ENCODE results near the gene MDM2. TPM values are rescaled to one million over a fixed set of nuclear protein-coding genes. Genes with fewer than 3 reads are reported as not detected.

MDM2 gene
- total and polyA plus RNA-seq, 10 of the 15 experiments (the other 5 are each of a cell fraction or from before 2014, with no cell fraction given), result 48.2 to 174 (median 85.0) TPM

GRCh38 chr12:68807576-68808387 is at the start of gene MDM2 (continued):
- peak; percentile 41 for TF ChIP-seq PBX3 (IDR thresholded peaks at IDR 0.05; ENCODE audit: insufficient replicate concordance, low read depth, low read length)
- no peak for TF ChIP-seq JUNB (IDR thresholded peaks at IDR 0.05)
- TF ChIP-seq CHD1 (IDR thresholded peaks at IDR 0.05; ENCODE audit: low read depth, low read length), result peak; percentile 75; the same call in 1 of the 2 replicates
- TF ChIP-seq SMC3 (IDR thresholded peaks at IDR 0.05; ENCODE audit: borderline replicate concordance, low read length), result no peak; the same call in 1 of the 2 replicates
- no peak; the same call in 1 of the 2 replicates for TF ChIP-seq ELK1 (IDR thresholded peaks at IDR 0.05; ENCODE audit: low read depth, low read length)
- 0 out of 2 replicates have a peak, but pooled peaks have one; percentile 33 for TF ChIP-seq NFYB (IDR thresholded peaks at IDR 0.05; ENCODE audit: insufficient read depth, low read depth, low read length)
- peak; percentile 66 for TF ChIP-seq NKRF (conservative IDR thresholded peaks at IDR 0.05)
- TF ChIP-seq WRNIP1 (IDR thresholded peaks at IDR 0.05; ENCODE audit: borderline replicate concordance, low read depth, low read length), result no peak
- peak; percentile 76 for TF ChIP-seq TCF12 (IDR thresholded peaks at IDR 0.05; ENCODE audit: low read depth, low read length)
- TF ChIP-seq ZNF384 (IDR thresholded peaks at IDR 0.05; ENCODE audit: borderline replicate concordance, low read depth, low read length), result no peak
- 0 out of 2 replicates have a peak, but pooled peaks have one; percentile 46 for TF ChIP-seq GABPA (IDR thresholded peaks at IDR 0.05; ENCODE audit: low read depth)
- TF ChIP-seq RB1 (IDR thresholded peaks at IDR 0.05; ENCODE audit: borderline replicate concordance), result 0 out of 2 replicates have a peak, but pooled peaks have one; percentile 71
- TF ChIP-seq RCOR1 (conservative IDR thresholded peaks at IDR 0.05; ENCODE audit: low read depth, low read length), result no peak
- TF ChIP-seq TAF1 (IDR thresholded peaks at IDR 0.05; ENCODE audit: borderline replicate concordance, low read depth, low read length), result peak; percentile 85
- TF ChIP-seq IKZF2 (IDR thresholded peaks at IDR 0.05), result peak; percentile 39 to 42; a peak in 3 of 4 replicates
- TF ChIP-seq YBX1 (IDR thresholded peaks at IDR 0.05), result no peak
- no peak; the same call in 1 of the 2 replicates for TF ChIP-seq POLR2AphosphoS2 (IDR thresholded peaks at IDR 0.05; ENCODE audit: low read depth, low read length)
- TF ChIP-seq USF1 (IDR thresholded peaks at IDR 0.05; ENCODE audit: borderline replicate concordance, extremely low read length, insufficient read depth, low read depth, low read length), result no peak
- no peak for TF ChIP-seq ASH2L (IDR thresholded peaks at IDR 0.05; ENCODE audit: borderline replicate concordance, low read depth)
- TF ChIP-seq ATF2 (IDR thresholded peaks at IDR 0.05; ENCODE audit: low read length), result peak; percentile 68; the same call in 1 of the 2 replicates
- TF ChIP-seq HDAC6 (IDR thresholded peaks at IDR 0.05; ENCODE audit: unreplicated experiment), result no peak
- TF ChIP-seq SUPT20H (IDR thresholded peaks at IDR 0.05; ENCODE audit: borderline replicate concordance, control insufficient read depth, low read depth, low read length), result no peak
- TF ChIP-seq FOS (IDR thresholded peaks at IDR 0.05; ENCODE audit: borderline replicate concordance, extremely low read depth, insufficient read length), result no peak

All from GM12878 (cell line).